DMS 273 treated with DMSO at 0.1 percent for 48 hours (cell line): Measurements from ENCODE around the gene ADAMTS1.
"Not testable (repeated sequence)": the region's sequence is repeated elsewhere in the genome, so short reads cannot be mapped to it uniquely, and the experiment has no call there.

Experiments used
- DNase-seq: peaks from one replicate; lab custom pipeline; 2025; lab: John Stamatoyannopoulos, UW

ADAMTS1 gene

DNA sequence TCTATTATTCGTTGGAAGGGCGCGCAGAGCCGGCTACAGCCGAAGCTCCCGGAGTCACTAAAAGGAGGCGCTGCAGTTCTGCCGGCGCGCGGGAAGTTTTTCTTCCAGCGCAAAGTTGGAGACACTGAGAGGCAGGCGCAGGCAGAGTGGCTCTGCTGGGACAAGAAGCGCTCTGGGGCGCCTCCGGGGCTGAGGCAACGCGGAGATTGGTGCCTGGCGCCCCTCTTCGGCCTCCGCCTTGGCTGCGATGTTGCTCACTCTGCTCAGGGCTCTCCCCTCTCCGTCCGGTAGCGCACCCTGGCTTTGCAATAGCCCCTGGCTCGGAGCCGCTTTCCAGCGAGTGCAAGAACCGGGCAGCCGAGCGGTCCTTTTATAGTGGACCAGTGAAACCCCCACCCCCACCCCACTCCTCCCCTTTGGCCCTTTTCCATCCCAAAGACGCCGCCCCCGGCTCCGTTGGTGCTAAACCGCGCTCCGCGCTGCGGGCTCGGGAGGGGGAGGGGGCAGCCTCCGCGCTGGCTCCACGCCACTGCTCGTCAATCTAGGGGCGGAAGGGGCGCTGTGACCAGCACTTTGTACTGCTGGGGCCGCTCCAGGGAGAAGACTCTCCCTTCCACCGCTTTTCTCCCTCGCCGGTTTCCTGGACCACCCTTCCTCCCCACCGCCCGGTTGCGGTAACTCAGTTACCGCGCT, at the start of gene ADAMTS1:
ADAMTS1 (minus strand) TSS at position 344 of the 693 bp plus-strand sequence. CDS start 455 bp downstream, outside the sequence.
- no peak for DNase-seq

DNA sequence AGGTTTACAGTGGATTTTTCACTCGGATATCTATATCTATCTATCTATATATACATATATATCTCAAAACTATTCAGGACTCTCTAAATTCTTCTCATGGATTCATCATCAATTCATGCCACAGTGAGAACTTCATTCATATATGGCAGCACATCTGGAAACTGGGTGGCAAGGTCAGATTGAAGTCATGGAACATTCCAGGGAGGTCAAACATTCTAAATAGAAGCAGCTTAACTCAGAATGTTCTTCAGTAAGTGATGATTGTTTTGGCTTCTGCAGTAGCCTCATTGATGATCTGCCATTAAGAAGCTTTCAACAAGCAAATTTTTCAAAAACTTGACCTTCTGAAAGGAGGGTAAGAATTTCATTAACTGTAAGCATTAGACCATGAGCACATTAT, 46.9 kb upstream of the ADAMTS1 start:
- DNase-seq = no peak

DNA sequence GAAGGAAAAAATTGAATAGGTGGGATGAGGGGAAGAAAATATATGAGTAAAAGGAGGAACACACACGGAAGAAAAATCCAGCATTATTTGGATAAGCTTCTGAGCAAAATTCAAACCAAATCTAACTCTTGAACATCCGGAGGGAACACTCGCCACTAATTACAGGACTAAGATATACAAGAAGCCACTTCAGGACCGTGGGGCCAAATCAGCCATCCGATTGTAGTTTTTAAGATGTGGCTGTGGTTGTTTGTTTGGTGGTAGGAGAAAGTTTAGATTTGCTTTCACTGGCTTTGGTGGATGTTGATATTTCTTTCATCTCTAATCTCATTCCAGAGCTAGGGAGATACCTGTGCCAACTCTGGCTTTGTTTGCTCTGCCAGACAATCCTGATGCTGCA, 43.7 kb upstream of the ADAMTS1 start:
- DNase-seq = no peak

DNA sequence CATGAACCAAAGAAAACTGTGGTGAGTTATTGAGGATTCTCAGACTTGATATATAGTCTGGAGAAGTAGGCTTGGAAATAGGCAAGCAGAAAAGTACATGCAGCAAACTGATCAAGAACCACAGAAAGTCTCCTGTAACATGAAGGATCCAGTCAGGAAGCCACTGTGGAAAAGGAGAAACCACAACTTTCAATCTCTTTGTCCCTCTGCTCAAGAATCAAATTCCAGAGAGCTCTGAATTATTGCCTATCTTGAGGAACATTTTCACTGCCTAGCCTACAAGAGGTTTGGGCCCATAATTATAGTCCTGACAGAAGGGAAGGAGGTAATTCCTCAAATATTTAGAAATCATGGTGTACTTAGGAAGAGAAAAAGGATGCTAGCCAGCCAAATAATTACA, 43.0 kb upstream of the ADAMTS1 start:
- no peak for DNase-seq

DNA sequence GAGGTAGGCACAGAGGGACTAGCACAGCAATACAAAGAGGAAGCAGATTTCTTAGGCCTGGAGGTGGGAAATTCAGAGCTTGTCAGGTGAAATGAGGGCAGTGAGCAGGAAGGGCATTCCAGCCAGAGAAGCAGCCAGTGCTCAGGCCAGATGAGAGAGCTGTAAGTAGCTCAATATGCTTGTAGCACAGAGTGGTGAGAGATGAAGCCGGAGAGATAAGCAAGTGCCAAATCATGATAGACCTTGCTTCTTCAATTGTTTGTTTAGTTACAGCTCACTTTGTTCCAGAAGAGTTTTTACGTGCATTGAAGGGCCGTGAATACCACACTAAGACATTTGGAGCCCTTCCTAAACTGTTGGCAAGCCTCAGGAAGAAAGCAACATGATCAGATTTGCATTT, 42.0 kb upstream of the ADAMTS1 start:
- DNase-seq = no peak

DNA sequence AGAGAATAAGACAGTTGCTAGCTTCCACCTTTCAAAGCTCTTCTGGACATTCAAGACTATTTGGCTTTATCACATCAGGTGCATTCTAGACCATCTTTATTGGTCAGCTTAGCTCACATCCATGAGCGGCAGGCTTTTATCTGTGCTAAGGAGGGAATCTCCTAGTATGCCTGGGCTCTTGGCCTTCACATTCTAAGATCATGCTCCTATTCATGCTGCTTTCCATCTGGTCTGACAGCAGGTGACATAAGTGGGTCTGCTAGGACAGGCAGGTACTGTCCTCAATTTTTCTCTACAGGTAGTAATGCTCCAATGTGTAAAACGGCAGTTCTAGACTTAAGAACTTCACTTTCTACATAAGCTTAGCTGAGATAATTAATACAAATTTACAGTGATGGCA, 39.2 kb upstream of the ADAMTS1 start:
- DNase-seq = no peak

DNA sequence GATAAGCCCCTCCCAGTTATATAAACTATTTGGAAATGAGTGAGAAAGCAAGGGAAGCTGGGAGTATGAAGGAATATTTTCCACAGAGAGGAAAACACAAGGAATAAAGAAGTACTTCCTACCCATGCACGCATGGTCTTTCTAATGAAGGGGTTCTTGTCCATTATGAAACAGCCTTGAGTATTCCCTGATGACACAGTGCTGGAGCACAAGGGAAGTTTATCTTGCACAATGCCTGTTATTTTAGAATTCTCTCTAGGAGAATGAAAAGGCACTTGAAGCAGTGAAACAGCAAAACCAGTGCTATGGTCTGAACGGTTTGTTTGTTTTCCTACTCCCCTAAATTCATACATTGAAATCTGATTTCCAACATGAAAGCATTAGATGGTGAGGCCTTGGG, 38.6 kb upstream of the ADAMTS1 start:
- no peak for DNase-seq

DNA sequence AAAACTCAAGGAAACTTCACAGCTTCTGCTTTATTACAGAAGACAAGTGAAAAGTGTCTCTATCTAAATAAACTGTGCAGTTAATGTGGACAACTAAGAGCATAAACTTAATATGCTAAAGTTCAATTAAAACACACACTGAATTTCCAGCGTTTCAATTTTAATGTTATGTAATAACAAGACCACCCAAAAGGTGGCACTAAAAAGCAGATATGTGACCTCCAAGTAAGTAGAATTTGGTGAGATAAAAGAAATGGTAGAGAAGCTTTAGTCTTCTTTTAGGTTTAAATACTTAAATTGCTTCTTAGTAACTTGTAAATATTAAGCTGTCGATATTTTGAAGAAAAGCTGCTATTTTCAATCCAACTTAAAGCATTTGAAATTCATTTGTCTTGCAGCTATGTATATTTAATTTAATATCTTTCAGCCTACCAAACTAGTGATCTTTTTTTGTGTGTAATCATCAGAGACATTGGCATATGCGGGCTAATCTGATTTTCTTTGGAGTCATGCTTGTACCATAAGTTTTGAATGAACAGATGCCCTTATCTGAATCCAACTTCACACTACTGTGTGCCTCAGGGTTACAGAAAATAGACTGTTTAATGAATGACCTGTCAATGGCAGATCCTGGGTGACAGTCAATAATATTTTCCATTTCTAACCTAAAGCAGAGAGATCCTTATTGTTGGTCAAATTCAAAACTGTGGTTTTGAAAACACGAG, 36.5 kb upstream of the ADAMTS1 start:
- no peak for DNase-seq

DNA sequence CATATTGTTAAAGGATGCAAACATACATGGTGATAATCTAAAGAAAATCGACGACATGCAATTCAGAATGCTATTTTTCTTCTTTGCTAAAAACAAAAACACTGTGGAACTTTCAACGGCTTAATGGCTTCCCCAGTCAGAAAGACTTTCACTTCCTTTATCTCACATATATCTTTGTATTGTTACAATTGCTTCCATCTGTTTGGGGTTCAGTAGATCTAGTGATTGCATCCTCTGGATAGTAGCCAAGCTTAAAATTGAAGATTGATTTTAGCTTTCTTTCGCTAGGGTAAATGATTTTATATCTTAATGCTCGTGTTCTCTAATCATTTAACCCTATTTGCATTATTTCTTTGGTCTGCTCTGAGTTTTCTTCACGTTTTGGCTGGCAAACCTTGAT, 31.8 kb upstream of the ADAMTS1 start:
- no peak for DNase-seq

DNA sequence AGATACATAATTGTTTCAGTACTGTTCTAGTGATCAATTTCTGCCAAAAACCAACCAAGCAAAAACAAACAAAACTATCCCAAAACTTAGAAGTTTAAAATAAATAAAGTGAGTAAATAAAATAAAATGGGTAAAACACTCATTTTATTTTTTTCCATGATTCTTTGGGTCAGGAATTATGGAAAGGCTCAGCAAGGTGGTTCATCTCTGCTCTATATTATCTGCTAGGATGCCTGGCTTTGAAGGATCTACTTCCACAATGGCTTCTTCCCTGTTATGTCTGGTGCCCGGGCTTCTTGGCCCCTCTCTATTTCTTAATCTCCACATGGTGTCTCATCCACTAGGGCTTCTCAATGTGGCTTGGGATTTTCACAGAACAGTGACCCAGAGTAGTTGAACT, 29.1 kb upstream of the ADAMTS1 start:
- DNase-seq = no peak

DNA sequence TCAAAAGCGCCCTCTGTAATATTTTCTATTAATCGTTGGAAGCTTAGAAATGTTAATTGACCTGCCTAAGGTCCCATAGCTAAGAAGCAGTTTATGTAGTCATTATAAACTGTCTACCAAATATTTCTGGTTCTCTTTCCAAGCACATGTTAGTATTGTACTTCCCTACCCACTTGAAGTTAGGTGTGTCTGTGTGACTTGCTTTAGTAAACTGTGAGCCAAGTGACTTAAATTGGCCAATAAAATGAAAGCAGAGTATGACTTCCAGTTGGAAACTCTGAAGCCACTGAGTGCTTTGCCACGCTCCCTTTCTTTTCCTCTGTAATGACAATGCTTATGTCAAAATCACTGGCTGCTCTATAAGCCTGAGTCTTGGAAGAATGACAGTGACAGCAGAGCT, 20.6 kb upstream of the ADAMTS1 start:
- no peak for DNase-seq

DNA sequence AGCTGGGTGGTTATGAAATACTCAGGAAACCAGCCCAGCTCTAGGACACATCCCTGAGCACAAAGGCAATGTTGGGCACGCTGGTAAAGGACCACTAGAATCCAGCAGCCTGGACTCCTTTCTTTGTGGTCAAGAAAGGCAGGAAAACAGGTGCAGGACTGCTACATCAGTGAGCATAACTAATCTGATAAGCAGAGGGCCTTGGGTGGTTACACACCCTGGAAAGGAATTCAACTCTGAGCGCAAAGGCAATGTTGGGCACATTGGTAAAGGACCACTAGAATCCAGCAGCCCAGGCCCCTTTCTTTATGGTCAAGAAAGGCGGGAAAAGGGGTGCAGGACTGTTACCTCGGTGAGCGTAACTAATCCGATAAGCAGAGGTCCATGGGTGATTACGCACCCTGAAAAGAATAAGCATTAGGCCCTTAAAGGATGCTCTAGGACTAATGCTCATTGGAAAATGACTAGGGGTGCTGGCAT, 11.7 kb upstream of the ADAMTS1 start:
- not testable (repeated sequence) for DNase-seq

DNA sequence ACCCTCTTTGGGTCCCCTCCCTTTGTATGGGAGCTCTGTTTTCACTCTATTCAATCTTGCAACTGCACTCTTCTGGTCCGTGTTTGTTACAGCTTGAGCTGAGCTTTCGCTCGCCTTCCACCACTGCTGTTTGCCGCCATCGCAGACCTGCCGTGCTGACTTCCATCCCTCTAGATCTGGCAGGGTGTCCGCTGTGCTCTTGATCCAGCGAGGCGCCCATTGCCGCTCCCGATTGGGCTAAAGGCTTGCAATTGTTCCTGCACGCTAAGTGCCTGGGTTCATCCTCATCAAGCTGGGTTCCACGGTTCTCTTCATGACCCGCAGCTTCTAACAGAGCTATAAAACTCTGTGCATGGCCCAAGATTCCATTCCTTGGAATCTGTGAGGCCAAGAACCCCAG, 9.5 kb upstream of the ADAMTS1 start:
- not testable (repeated sequence) for DNase-seq

DNA sequence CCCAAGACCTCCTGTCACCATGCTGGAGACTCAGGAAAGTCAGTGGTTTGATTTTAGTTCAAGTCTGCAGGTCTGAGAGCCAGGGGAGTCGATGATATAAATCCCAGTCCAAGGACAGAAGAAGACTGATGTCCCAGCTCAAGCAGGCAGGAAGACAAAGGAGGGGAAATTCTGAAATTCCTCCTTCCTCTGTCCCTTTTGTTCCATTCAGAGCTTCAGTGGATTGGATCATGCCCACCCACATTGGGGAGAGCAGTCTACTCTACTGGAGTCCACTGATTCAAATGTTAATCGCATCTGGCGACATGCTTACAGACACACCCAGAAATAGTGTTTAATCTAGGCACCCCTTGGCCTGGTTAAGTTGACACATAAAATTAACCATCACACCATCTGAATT, 7.2 kb upstream of the ADAMTS1 start:
- no peak for DNase-seq

DNA sequence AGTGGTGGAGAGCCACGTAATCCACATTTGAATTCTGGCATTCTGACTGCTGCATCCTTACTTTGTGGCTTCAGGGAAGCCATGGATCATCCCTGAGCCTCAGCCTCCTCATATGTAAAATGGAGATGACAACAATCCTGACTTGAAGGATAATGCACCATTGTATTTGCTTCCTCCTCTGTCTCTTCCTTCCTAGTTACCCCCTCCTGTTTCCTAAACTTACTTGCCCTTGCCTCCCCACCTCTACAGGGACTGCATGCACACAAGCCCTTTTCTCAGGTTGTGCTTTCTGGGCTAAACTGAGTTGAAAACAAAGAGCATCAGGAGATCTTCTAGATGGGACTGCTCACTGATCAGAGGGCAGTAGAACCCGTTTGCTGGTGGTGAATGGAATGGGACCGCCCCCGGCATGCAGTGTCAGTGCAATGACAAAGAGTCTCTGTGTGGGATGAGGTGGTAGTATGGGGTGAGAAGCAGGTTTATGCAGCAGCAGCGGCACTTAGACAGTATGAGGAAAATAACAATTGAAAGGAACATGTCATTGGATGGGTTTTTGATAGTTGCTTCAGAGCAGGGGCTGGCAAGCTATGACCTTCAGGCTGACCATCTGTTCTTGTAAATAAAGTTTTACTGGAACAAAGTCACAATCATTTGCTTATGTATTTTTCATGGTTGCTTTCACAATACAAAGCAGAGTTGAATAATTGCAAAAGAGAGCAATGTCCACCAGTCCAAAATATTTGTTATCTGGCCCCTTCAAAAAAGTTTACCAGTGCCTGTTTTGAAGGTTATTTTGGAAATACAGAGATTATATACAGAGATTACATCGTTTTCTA, 6.1 kb upstream of the ADAMTS1 start:
- no peak for DNase-seq

DNA sequence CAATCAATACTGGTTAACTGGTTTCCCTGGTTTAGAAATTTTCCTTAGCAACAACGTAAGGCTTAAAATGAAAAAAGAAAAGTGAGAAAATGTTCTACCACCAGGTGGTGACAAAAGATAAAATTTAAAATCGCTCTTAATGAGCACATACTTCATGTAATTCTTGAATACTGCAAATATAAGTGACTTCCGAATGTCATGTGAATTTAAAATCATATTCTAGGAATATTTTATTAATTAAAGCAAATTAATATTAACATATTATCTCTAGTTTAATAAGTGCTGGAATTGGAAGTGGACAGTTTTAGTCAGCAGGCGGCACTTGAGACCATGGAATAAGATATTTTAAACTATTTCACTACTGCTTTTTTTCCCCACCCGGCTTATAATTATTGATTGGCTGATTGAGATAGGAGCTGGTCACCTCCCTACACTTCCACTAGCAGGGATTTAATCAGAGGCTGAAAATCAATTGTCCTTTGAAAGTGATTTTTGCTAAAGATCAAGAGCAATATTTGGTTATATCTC, 5.0 kb upstream of the ADAMTS1 start:
- DNase-seq = peak; percentile 14

DNA sequence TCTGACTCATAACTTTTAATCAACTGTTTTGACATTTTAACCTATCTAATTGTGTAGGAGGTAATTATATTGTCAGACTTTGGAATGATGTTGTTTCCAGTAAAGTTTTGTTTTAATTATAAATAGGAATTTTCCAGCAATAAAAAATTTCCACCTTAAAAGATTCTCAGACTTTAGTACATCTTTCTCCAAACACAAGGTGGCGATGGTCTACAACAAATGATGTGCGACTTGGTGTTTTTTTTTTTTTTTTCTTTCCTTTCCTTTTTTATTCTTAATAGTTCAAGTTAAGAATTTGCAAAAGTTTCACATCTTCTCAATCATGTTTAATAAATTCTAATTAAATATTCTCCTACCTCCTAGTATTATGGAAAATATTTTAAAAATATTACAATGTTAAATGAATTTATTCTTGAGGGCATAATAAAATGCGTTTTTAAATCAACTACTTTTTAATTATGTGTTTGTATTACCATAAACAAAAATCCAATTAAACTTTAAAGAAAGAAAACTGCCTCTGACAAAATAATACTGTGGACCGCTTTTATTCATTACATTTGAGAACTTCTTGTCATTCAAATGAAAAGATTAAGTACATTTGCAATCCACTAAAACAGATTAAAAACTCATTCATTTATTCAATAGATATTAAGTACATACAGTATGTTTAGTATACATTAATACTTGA, 4.4 kb upstream of the ADAMTS1 start:
- DNase-seq = no peak

DNA sequence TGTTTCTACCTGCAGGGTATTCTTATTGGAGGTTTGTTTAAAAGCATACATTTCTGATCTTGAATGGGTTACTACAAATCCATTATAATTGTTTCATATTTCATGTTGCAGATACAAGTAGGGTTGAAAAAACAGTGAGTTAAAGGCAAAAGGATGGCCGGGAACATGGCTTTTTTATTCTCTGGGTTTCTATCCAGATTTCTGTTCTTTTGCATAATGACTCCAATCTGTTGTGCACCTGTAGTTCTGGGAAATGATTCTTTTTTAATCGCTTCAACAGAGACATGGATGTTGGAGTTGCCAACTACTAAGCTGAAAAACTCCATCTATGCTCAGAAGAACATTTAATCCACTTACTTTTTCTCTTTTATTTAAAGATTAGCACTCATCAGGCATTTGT, 2.7 kb upstream of the ADAMTS1 start:
- DNase-seq = no peak

DNA sequence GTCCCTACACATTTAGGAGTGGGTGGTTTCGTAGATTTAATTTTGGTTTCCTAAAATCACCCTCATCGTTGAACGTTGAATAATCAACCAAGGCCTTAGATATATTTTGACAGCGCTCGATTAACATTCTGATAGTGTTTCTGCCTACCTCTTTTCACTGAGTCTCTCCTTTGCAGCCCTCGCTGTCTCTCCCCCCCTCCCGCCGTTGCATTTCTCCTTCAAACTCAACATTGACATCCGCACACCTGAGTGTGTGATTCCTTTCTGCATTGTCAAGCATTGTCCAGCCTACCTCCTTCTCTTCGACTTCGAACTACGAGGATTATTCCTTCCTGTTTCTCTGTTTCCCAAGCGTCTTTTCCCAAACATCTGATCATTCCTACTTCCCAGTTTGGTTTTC, 1.8 kb upstream of the ADAMTS1 start:
- no peak for DNase-seq

DNA sequence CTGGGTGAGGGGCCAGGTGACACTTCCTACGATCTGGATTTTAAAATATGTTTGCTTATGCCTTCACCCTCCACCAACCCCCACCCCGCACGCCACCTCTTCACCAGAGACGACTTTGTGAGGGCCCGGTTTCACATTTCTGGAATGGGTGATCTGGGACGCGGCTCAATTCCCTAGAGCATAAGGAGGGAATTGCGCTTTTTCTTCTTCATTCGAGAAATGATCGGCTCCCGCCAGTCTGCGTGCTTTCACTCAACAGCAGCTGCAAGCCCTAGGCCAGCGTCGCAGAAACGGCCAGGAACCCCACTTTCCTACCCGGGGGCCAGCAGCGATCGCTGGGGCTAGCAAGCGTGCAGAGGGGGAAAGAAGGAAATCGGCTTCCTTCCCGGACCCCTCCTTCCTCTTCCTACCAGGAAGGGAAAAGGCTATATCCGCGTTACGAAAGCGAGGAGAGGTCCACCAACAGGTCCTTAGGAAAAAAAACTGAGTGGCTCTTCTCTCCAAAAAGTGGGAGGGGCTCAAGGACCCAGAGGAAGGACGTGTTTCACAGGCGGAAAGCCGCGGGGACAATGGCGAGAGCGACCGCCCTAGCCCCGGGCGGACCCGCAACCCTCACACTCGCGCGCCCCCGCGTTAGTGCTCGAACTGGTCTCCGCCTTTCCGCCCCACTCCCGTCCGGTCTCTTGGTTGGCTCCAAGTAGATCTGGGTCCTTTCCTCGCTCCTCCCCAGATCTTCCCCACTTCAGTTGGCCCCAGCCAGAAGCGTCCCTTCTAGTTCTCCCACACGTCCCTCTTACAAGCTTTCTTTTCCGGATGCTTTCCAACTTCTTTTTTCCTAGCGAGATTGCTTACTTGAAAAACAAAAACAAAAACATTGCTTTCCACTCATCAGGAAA, 1.1 kb upstream of the ADAMTS1 start:
- no peak for DNase-seq

DNA sequence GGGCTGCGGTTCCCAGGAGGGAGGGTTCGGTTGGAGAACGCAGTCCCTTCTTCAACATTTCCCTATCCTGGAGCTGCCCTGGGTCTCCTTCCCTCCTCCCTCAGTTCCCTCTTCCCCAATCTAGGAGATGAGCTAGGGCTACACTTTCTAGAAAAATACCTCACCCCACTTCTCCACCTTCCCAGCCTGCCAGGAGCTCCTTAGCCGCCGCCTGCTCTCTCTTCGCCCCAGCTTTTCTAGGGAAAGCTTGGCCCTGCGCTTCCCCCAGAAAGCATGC, 488 bp upstream of the ADAMTS1 start:
- DNase-seq = no peak
